Measurements from ENCODE around the gene RASGRF2.

RASGRF2 gene

GRCh38 chr5:81247441-81247972, 287.3 kb downstream of the RASGRF2 start:
- DNase-seq (ENCODE audit: low read depth): no peak
- H3K4me3 ChIP-seq (ENCODE audit: low read depth, low read length): no peak overlapping the region
- no peak for TF ChIP-seq CTCF (IDR thresholded peaks at IDR 0.05; ENCODE audit: low read depth, low read length, missing control alignments)

- TF ChIP-seq CTCF (IDR thresholded peaks at IDR 0.05; ENCODE audit: low read depth, low read length, missing control alignments): no peak
- H3K4me3 ChIP-seq (ENCODE audit: low read depth, low read length): no peak overlapping the region
- DNase-seq (ENCODE audit: low read depth): no peak
These were observed 289.1 kb downstream of the RASGRF2 start for GRCh38 chr5:81249240-81249639.

GRCh38 chr5:81250004-81250403, 289.8 kb downstream of the RASGRF2 start:
- H3K4me3 ChIP-seq (ENCODE audit: low read depth, low read length): no peak overlapping the region
- no peak for DNase-seq (ENCODE audit: low read depth)
- no peak for TF ChIP-seq CTCF (IDR thresholded peaks at IDR 0.05; ENCODE audit: low read depth, low read length, missing control alignments)

DNA sequence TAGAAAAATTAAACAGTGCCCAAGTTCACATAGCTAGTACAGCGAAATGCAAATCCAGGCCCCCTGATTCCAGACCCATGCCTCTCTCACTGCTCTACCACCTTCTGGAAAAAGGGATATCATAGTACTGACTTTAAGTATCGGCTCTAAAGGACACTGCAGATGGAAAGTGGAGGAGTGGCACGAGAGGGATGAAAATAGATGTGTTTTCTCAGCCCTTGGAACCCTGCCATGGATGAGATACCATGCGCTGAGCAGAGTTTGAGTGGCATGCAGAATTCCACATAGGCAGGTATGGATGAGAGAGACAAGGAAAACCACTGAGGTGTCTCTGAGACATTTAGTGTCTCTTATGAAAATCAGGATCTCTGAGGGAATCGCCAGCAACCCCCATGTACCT, 291.8 kb downstream of the RASGRF2 start:
- TF ChIP-seq CTCF (IDR thresholded peaks at IDR 0.05; ENCODE audit: low read depth, low read length, missing control alignments): no peak
- no peak overlapping the region for H3K4me3 ChIP-seq (ENCODE audit: low read depth, low read length)
- no peak for DNase-seq (ENCODE audit: low read depth)

DNA sequence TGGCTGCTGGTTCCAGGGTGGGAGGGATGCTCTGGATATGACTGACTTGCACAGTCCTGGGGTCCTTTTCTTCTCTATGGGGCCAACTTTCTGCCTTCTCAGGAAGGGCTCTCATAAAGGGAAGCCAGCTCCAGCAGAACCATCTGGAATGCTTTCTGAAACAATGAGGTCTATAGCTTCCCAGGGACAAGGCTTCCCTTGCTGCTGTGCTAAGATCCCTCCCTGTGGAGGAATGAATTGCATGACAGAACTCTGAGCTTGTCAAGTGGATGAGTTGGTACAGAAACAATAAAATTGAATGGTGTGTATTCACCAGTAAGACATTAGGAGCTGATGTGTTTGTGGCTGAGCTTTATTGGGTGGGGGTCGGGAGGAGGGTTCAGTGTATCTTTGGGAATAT, 292.7 kb downstream of the RASGRF2 start:
- no peak for TF ChIP-seq CTCF (IDR thresholded peaks at IDR 0.05; ENCODE audit: low read depth, low read length, missing control alignments)
- no peak for DNase-seq (ENCODE audit: low read depth)
- no peak overlapping the region for H3K4me3 ChIP-seq (ENCODE audit: low read depth, low read length)

- no peak for DNase-seq (ENCODE audit: low read depth)
- TF ChIP-seq CTCF (IDR thresholded peaks at IDR 0.05; ENCODE audit: low read depth, low read length, missing control alignments): no peak
- H3K4me3 ChIP-seq (ENCODE audit: low read depth, low read length): no peak overlapping the region
These were observed 293.7 kb downstream of the RASGRF2 start for GRCh38 chr5:81253875-81254274.

GRCh38 chr5:81254886-81255559, 294.9 kb downstream of the RASGRF2 start:
- TF ChIP-seq CTCF (IDR thresholded peaks at IDR 0.05; ENCODE audit: low read depth, low read length, missing control alignments): no peak
- no peak for DNase-seq (ENCODE audit: low read depth)
- H3K4me3 ChIP-seq (ENCODE audit: low read depth, low read length): no peak overlapping the region
